ENCODE results near the gene OR8K1. TPM values are rescaled to one million over a fixed set of nuclear protein-coding genes. Genes with fewer than 3 reads are reported as not detected.

The OR8K1 gene
- total RNA-seq, 1 experiment from 2014 or later = not detected

DNA sequence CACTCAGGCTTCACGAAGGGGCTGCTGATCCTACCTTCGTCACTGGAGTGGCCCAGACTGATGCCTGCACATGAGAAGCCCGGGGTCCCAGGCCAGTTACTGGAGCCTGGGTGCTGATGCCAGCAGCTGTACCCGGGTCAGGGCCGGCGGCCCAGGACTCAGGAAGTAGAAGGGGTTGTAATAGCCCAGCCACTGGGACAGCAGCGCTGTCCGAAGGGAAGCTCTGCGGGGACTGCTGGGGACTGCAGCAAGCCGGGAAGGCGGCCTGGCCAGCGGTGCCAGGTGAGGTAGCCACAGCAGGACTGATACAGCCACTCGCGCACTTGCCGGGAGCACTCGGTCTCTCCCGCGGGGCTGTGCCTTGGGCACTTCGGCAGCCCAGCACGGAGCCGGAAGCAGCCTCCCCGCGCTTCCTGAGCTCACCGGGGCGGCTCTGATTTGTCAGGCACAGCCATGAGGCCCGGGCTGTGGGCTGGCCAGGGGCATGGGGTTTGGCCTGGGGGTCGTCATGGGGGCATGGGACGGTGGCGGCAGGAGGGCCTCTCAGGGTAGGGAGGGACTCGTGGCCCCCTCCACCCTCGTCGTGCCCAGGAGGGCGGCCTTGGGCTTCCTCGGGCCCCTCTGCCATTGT lies 13.9 kb upstream of the OR8K1 start:
- Mint-ChIP-seq H3K4me1 (ENCODE audit: insufficient read depth, unreplicated experiment) (no peaks in the 10 kb centered on the region), H3K9me3 (ENCODE audit: unreplicated experiment) (peaks cover 18% of the 10 kb centered on the region), H3K4me3 (ENCODE audit: unreplicated experiment) (no peak overlapping the region), H3K27ac (ENCODE audit: low read depth, unreplicated experiment) (no peak overlapping the region), H3K27me3 (ENCODE audit: insufficient read depth, unreplicated experiment) (no peaks in the 10 kb centered on the region), H3K36me3 (ENCODE audit: insufficient read depth, unreplicated experiment) (no peaks in the 10 kb centered on the region)
- CTCF ChIA-PET = interaction anchor here (0.5 kb wide), 1 partner anchor 305 kb away, joined by 3 read pairs; no protein-coding TSS in a partner anchor
- intact Hi-C loops (cut with micrococcal nuclease) = no loop called here
- no peak for DNase-seq (ENCODE audit: unreplicated experiment)
- POLR2A ChIA-PET = no interaction called here
- no TSS peak for BruUV-seq (replicated peaks)
- TF ChIP-seq, protein P1, sequence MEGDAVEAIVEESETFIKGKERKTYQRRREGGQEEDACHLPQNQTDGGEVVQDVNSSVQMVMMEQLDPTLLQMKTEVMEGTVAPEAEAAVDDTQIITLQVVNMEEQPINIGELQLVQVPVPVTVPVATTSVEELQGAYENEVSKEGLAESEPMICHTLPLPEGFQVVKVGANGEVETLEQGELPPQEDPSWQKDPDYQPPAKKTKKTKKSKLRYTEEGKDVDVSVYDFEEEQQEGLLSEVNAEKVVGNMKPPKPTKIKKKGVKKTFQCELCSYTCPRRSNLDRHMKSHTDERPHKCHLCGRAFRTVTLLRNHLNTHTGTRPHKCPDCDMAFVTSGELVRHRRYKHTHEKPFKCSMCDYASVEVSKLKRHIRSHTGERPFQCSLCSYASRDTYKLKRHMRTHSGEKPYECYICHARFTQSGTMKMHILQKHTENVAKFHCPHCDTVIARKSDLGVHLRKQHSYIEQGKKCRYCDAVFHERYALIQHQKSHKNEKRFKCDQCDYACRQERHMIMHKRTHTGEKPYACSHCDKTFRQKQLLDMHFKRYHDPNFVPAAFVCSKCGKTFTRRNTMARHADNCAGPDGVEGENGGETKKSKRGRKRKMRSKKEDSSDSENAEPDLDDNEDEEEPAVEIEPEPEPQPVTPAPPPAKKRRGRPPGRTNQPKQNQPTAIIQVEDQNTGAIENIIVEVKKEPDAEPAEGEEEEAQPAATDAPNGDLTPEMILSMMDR (IDR thresholded peaks at IDR 0.05; ENCODE audit: unreplicated experiment) = no peak

- CTCF ChIA-PET = no interaction called here
- H3K27me3 Mint-ChIP-seq (ENCODE audit: insufficient read depth, unreplicated experiment) = no peaks in the 10 kb centered on the region
- POLR2A ChIA-PET = no interaction called here
- no peak overlapping the region for H3K27ac Mint-ChIP-seq (ENCODE audit: low read depth, unreplicated experiment)
- no peaks in the 10 kb centered on the region for H3K36me3 Mint-ChIP-seq (ENCODE audit: insufficient read depth, unreplicated experiment)
- TF ChIP-seq, protein P1 (IDR thresholded peaks at IDR 0.05; ENCODE audit: unreplicated experiment) = no peak
- DNase-seq (ENCODE audit: unreplicated experiment) = no peak
- intact Hi-C loops (cut with micrococcal nuclease) = no loop called here
- H3K4me1 Mint-ChIP-seq (ENCODE audit: insufficient read depth, unreplicated experiment) = no peaks in the 10 kb centered on the region
- H3K9me3 Mint-ChIP-seq (ENCODE audit: unreplicated experiment) = peaks cover 11% of the 10 kb centered on the region
- no TSS peak for BruUV-seq (replicated peaks)
- H3K4me3 Mint-ChIP-seq (ENCODE audit: unreplicated experiment) = no peak overlapping the region
Observed at GRCh38 chr11:56333156-56333555, 12.7 kb upstream of the OR8K1 start.

DNA sequence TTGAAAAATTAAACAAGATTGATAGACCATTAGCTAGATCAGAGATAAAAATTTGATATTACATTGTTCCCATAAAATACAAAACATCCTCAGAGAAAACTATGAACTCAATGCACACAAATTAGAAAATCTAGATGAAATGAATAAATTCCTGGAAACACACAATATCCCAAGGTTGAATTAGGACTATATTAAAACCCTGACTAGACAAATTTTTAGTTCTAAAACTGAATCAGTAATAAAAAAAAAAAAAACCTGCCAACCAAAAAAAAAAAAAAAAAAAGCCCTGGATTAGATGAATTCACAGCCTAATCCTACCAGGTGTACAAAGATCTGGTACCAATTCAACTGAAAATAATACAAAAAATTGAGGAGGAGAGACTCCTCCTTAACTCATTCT lies 5.5 kb upstream of the OR8K1 start:
- H3K36me3 Mint-ChIP-seq (ENCODE audit: insufficient read depth, unreplicated experiment) = no peaks in the 10 kb centered on the region
- no TSS peak for BruUV-seq (replicated peaks)
- TF ChIP-seq, protein P1 (IDR thresholded peaks at IDR 0.05; ENCODE audit: unreplicated experiment) = no peak
- no peaks in the 10 kb centered on the region for H3K27me3 Mint-ChIP-seq (ENCODE audit: insufficient read depth, unreplicated experiment)
- CTCF ChIA-PET = no interaction called here
- no peaks in the 10 kb centered on the region for H3K4me1 Mint-ChIP-seq (ENCODE audit: insufficient read depth, unreplicated experiment)
- no peak overlapping the region for H3K4me3 Mint-ChIP-seq (ENCODE audit: unreplicated experiment)
- peaks cover 13% of the 10 kb centered on the region for H3K9me3 Mint-ChIP-seq (ENCODE audit: unreplicated experiment)
- intact Hi-C loops (cut with micrococcal nuclease) = no loop called here
- DNase-seq (ENCODE audit: unreplicated experiment) = no peak
- no peak overlapping the region for H3K27ac Mint-ChIP-seq (ENCODE audit: low read depth, unreplicated experiment)
- POLR2A ChIA-PET = no interaction called here

DNA sequence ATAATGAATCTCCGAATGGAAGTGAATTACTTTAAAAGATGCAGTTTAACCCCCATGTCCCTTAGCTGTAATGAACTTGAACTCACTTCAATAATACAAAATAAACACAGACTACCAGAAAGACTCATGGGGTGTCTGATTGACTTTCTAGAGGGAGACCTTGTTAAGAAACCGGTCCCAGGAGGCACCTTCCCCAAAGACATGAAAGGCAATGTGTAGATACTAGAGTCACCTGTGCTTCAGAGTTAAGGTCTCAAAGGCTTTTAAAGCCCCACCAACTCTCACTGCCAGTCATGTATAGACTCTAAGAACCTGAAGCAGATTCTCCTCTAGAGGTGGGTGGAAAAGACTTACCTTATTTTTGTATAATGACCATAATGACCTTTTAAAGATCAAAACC lies 8.2 kb downstream of the OR8K1 start, which contains the start of gene OR8J1:
TSS of gene OR8J1 (plus strand) at position 301 of the 400 bp plus-strand sequence. CDS start 5,956 bp downstream, outside the sequence.
- H3K27ac Mint-ChIP-seq (ENCODE audit: low read depth, unreplicated experiment) = no peak within 1 kb of the TSS
- no peaks in the 10 kb centered on the region for H3K36me3 Mint-ChIP-seq (ENCODE audit: insufficient read depth, unreplicated experiment)
- CTCF ChIA-PET = no interaction called here
- no peaks in the 10 kb centered on the region for H3K27me3 Mint-ChIP-seq (ENCODE audit: insufficient read depth, unreplicated experiment)
- no TSS peak for BruUV-seq (replicated peaks)
- no peaks in the 10 kb centered on the region for H3K4me1 Mint-ChIP-seq (ENCODE audit: insufficient read depth, unreplicated experiment)
- no peak within 1 kb of the TSS for H3K4me3 Mint-ChIP-seq (ENCODE audit: unreplicated experiment)
- DNase-seq (ENCODE audit: unreplicated experiment) = no peak
- POLR2A ChIA-PET = no interaction called here
- H3K9me3 Mint-ChIP-seq (ENCODE audit: unreplicated experiment) = peaks cover 23% of the 10 kb centered on the region
- intact Hi-C loops (cut with micrococcal nuclease) = no loop called here
- TF ChIP-seq, protein P1 (IDR thresholded peaks at IDR 0.05; ENCODE audit: unreplicated experiment) = no peak

Data from MCF 10A (cell line).